Smooth muscle cell (in vitro differentiated cells): ENCODE results near the gene C19orf33. TPM values are rescaled to one million over a fixed set of nuclear protein-coding genes. Genes with fewer than 3 reads are reported as not detected.

Experiments used
- DNase-seq: peaks from one replicate; lab custom pipeline; 2025; ENCODE audit not compliant: unreplicated experiment; lab: John Stamatoyannopoulos, UW
- H2AFZ ChIP-seq: fragments of 200-600 bp; sonication (generic); 2 replicates; pipeline ENCODE4 v1.6.0; 2016; ENCODE audit warnings: antibody characterized with exemption, low read depth, mild to moderate bottlenecking
- H3F3A ChIP-seq: fragments of 200-600 bp; sonication (generic); 2 replicates; pipeline ENCODE4 v1.6.0; 2017; ENCODE audit warnings: antibody characterized with exemption, low read depth
- H3K27ac ChIP-seq: fragments of 200-600 bp; sonication (generic); 2 replicates; pipeline ENCODE4 v1.5.1; 2016; ENCODE audit warnings: low read depth, mild to moderate bottlenecking
- H3K27me3 ChIP-seq: fragments of 200-600 bp; sonication (generic); 2 replicates; pipeline ENCODE4 v1.6.1; 2016; ENCODE audit warnings: low read depth, mild to moderate bottlenecking
- H3K36me3 ChIP-seq: fragments of 200-600 bp; sonication (generic); 2 replicates; pipeline ENCODE4 v1.5.1; 2016; ENCODE audit warnings: low read depth
- H3K4me1 ChIP-seq: fragments of 200-600 bp; sonication (generic); 2 replicates; pipeline ENCODE4 v1.5.1; 2016; ENCODE audit warnings: low read depth
- H3K4me2 ChIP-seq: fragments of 200-600 bp; sonication (generic); 2 replicates; pipeline ENCODE4 v1.6.0; 2016; ENCODE audit warnings: mild to moderate bottlenecking
- H3K4me3 ChIP-seq: fragments of 200-600 bp; sonication (generic); 2 replicates; pipeline ENCODE4 v1.5.1; 2016; ENCODE audit warnings: mild to moderate bottlenecking
- H3K79me2 ChIP-seq: fragments of 200-600 bp; sonication (generic); 2 replicates; pipeline ENCODE4 v1.6.0; 2016; ENCODE audit warnings: low read depth, mild to moderate bottlenecking
- H3K9ac ChIP-seq: fragments of 200-600 bp; sonication (generic); 2 replicates; pipeline ENCODE4 v1.6.0; 2016; ENCODE audit warnings: low read depth
- H3K9me3 ChIP-seq: fragments of 200-600 bp; sonication (generic); replicated peaks from 2 replicates; pipeline ENCODE4 v1.5.1; 2016; ENCODE audit warnings: low read depth
- H4K20me1 ChIP-seq: fragments of 200-600 bp; sonication (generic); 2 replicates; pipeline ENCODE4 v1.6.0; 2016; ENCODE audit warnings: low read depth
- CTCF ChIP-seq: fragments of 200-600 bp; sonication (generic); IDR thresholded peaks from 2 replicates; pipeline ENCODE4 v1.5.1; 2017; ENCODE audit warnings: borderline replicate concordance, mild to moderate bottlenecking, antibody characterized with exemption; ENCODE audit not compliant: insufficient read depth, poor library complexity, severe bottlenecking
- WGBS: methylation state at CpG from one replicate; pipeline ENCODE4 v1.1.7; 2016; ENCODE audit warnings: low lambda C conversion rate; 5-methylcytosine and 5-hydroxymethylcytosine counted together
- polyA plus RNA-seq: library from polyadenylated mRNA; unstranded; fragments of >200 nt; fragmentation: Nextera tagmentation; extraction: Ambion mirVana; gene quantifications from 2 replicates; pipeline ENCODE4 v1.2.1, GENCODE V29; 2016
- total RNA-seq: library from RNA; depleted of rRNA; stranded (reverse); fragments of >200 nt; gene quantifications from 2 replicates; pipeline ENCODE4 v1.2.3, GENCODE V29; 2014

C19orf33 gene
- total and polyA plus RNA-seq, 2 experiments from 2014 or later, result 22.1 to 136 TPM

- Histone ChIP-seq H3K27me3 (no peaks in the 10 kb centered on the region), H3K9me3 (no peaks in the 10 kb centered on the region), H3K9ac (no peak overlapping the region), H3K36me3 (no peaks in the 10 kb centered on the region), H4K20me1 (peaks cover 11% of the 10 kb centered on the region), H2AFZ (no peak overlapping the region), H3F3A (peaks cover 3% of the 10 kb centered on the region), H3K79me2 (peaks cover 9% of the 10 kb centered on the region), H3K27ac (peak overlapping the region; percentile 23), H3K4me1 (peaks cover 11% of the 10 kb centered on the region), H3K4me3 (peak overlapping the region; percentile 54), H3K4me2 (peak overlapping the region; percentile 83)
- WGBS, result 45% methylated on average over 8 of the region's 8 CpGs
- no peak for TF ChIP-seq CTCF
- no peak for DNase-seq
Observed at GRCh38 chr19:38316477-38317067, 12.5 kb downstream of the C19orf33 start.

GRCh38 chr19:38317104-38317612 is 13.1 kb downstream of the C19orf33 start:
- no peak for TF ChIP-seq CTCF
- H3K27me3 ChIP-seq, result no peaks in the 10 kb centered on the region
- no peak overlapping the region for H2AFZ ChIP-seq

GRCh38 chr19:38318660-38319059 is 14.6 kb downstream of the C19orf33 start:
- Histone ChIP-seq H3K79me2 (peaks cover 3% of the 10 kb centered on the region), H3K9ac (no peak overlapping the region), H3K27ac (no peak overlapping the region), H2AFZ (no peak overlapping the region), H3K4me1 (peaks cover 14% of the 10 kb centered on the region), H3K4me3 (no peak overlapping the region), H3K9me3 (no peaks in the 10 kb centered on the region), H3F3A (peaks cover 3% of the 10 kb centered on the region), H3K36me3 (no peaks in the 10 kb centered on the region), H3K4me2 (no peak overlapping the region), H4K20me1 (peaks cover 7% of the 10 kb centered on the region), H3K27me3 (no peaks in the 10 kb centered on the region)
- DNase-seq, result no peak
- no peak for TF ChIP-seq CTCF
- 94% methylated on average over 6 of the region's 6 CpGs for WGBS

More at GRCh38 chr19:38317104-38317612, 13.1 kb downstream of the C19orf33 start:
- 90% methylated on average over 11 of the region's 11 CpGs for WGBS
- no peaks in the 10 kb centered on the region for H3K9me3 ChIP-seq
- peaks cover 6% of the 10 kb centered on the region for H3K79me2 ChIP-seq
- no peak overlapping the region for H3K9ac ChIP-seq
- H4K20me1 ChIP-seq, result peaks cover 5% of the 10 kb centered on the region
- H3K27ac ChIP-seq, result no peak overlapping the region
- no peak overlapping the region for H3K4me2 ChIP-seq
- H3K36me3 ChIP-seq, result no peaks in the 10 kb centered on the region
- peaks cover 14% of the 10 kb centered on the region for H3K4me1 ChIP-seq
- DNase-seq, result no peak
- peaks cover 3% of the 10 kb centered on the region for H3F3A ChIP-seq
- H3K4me3 ChIP-seq, result no peak overlapping the region
